ENCODE measurements around the gene JKAMP. TPM values are rescaled to one million over a fixed set of nuclear protein-coding genes. Genes with fewer than 3 reads are reported as not detected.

JKAMP gene
- total RNA-seq, 1 donor, result 77.4 TPM

GRCh38 chr14:59465316-59466135 lies 18.8 kb upstream of the JKAMP start, which contains the start of gene GPR135:
Gene GPR135, minus strand, starts transcription at chr14:59465380. Its CDS starts 154 bp downstream, at chr14:59465226.
- Histone ChIP-seq H2AFZ (ENCODE audit: low read length) (peak within 1 kb of the TSS; percentile 84), H3K9me3 (ENCODE audit: low read depth, low read length) (no peaks in the 10 kb centered on the region), H3K79me2 (ENCODE audit: insufficient read depth, low read length) (no peaks in the 10 kb centered on the region), H3K4me3 (ENCODE audit: insufficient read depth, low read length) (peak within 1 kb of the TSS; percentile 75), H3K27ac (ENCODE audit: low read depth, low read length) (peak within 1 kb of the TSS; percentile 43), H3K36me3 (ENCODE audit: insufficient read depth, low read length) (peaks cover 20% of the 10 kb centered on the region), H3K4me2 (ENCODE audit: insufficient read depth, low read length) (peak within 1 kb of the TSS; percentile 86), H3K27me3 (ENCODE audit: insufficient read depth, low read length) (no peaks in the 10 kb centered on the region), H4K20me1 (ENCODE audit: insufficient read depth, low read length) (peaks cover 14% of the 10 kb centered on the region), H3K4me1 (ENCODE audit: insufficient read depth, low read length) (peaks cover 8% of the 10 kb centered on the region)
- peak; percentile 81 for DNase-seq (ENCODE audit: insufficient read length, low spot score, missing footprints)
- TF ChIP-seq CTCF (IDR thresholded peaks at IDR 0.05; ENCODE audit: extremely low read depth, low read depth, low read length), result no peak

GRCh38 chr14:59474172-59474571 lies 10.1 kb upstream of the JKAMP start:
- Histone ChIP-seq H4K20me1 (ENCODE audit: insufficient read depth, low read length) (peaks cover 3% of the 10 kb centered on the region), H3K27ac (ENCODE audit: low read depth, low read length) (peak overlapping the region; percentile 17), H3K9me3 (ENCODE audit: low read depth, low read length) (no peaks in the 10 kb centered on the region), H3K4me3 (ENCODE audit: insufficient read depth, low read length) (no peak overlapping the region), H3K4me2 (ENCODE audit: insufficient read depth, low read length) (no peak overlapping the region), H2AFZ (ENCODE audit: low read length) (no peak overlapping the region), H3K36me3 (ENCODE audit: insufficient read depth, low read length) (peaks cover 81% of the 10 kb centered on the region), H3K27me3 (ENCODE audit: insufficient read depth, low read length) (no peaks in the 10 kb centered on the region), H3K4me1 (ENCODE audit: insufficient read depth, low read length) (peaks cover 6% of the 10 kb centered on the region), H3K79me2 (ENCODE audit: insufficient read depth, low read length) (peaks cover 17% of the 10 kb centered on the region)
- no peak for TF ChIP-seq CTCF (IDR thresholded peaks at IDR 0.05; ENCODE audit: extremely low read depth, low read depth, low read length)
- DNase-seq (ENCODE audit: insufficient read length, low spot score, missing footprints), result no peak

GRCh38 chr14:59475709-59476108 lies 8.6 kb upstream of the JKAMP start:
- Histone ChIP-seq H3K79me2 (ENCODE audit: insufficient read depth, low read length) (peaks cover 30% of the 10 kb centered on the region), H2AFZ (ENCODE audit: low read length) (no peak overlapping the region), H3K27ac (ENCODE audit: low read depth, low read length) (no peak overlapping the region), H3K4me2 (ENCODE audit: insufficient read depth, low read length) (no peak overlapping the region), H3K4me1 (ENCODE audit: insufficient read depth, low read length) (peaks cover 15% of the 10 kb centered on the region), H3K27me3 (ENCODE audit: insufficient read depth, low read length) (no peaks in the 10 kb centered on the region), H3K9me3 (ENCODE audit: low read depth, low read length) (no peaks in the 10 kb centered on the region), H3K36me3 (ENCODE audit: insufficient read depth, low read length) (peaks cover 74% of the 10 kb centered on the region), H4K20me1 (ENCODE audit: insufficient read depth, low read length) (peaks cover 10% of the 10 kb centered on the region), H3K4me3 (ENCODE audit: insufficient read depth, low read length) (no peak overlapping the region)
- TF ChIP-seq CTCF (IDR thresholded peaks at IDR 0.05; ENCODE audit: extremely low read depth, low read depth, low read length), result no peak
- DNase-seq (ENCODE audit: insufficient read length, low spot score, missing footprints), result no peak

GRCh38 chr14:59478540-59478939 lies 5.8 kb upstream of the JKAMP start:
- H3K4me1 ChIP-seq (ENCODE audit: insufficient read depth, low read length), result peaks cover 41% of the 10 kb centered on the region
- peaks cover 51% of the 10 kb centered on the region for H3K79me2 ChIP-seq (ENCODE audit: insufficient read depth, low read length)
- peaks cover 50% of the 10 kb centered on the region for H3K36me3 ChIP-seq (ENCODE audit: insufficient read depth, low read length)
- H3K4me3 ChIP-seq (ENCODE audit: insufficient read depth, low read length), result no peak overlapping the region
- H3K9me3 ChIP-seq (ENCODE audit: low read depth, low read length), result no peaks in the 10 kb centered on the region
- no peaks in the 10 kb centered on the region for H3K27me3 ChIP-seq (ENCODE audit: insufficient read depth, low read length)
- no peak overlapping the region for H3K4me2 ChIP-seq (ENCODE audit: insufficient read depth, low read length)
- peaks cover 17% of the 10 kb centered on the region for H4K20me1 ChIP-seq (ENCODE audit: insufficient read depth, low read length)
- H3K27ac ChIP-seq (ENCODE audit: low read depth, low read length), result no peak overlapping the region
- no peak for DNase-seq (ENCODE audit: insufficient read length, low spot score, missing footprints)
- H2AFZ ChIP-seq (ENCODE audit: low read length), result no peak overlapping the region
- TF ChIP-seq CTCF (IDR thresholded peaks at IDR 0.05; ENCODE audit: extremely low read depth, low read depth, low read length), result no peak
